ENCODE data around the gene LPAR3.

- TF ChIP-seq CTCF (IDR thresholded peaks at IDR 0.05; ENCODE audit: poor library complexity), result no peak
- no peak for TF ChIP-seq EZH2phosphoT487 (IDR thresholded peaks at IDR 0.05; ENCODE audit: low read depth, severe bottlenecking, unreplicated experiment)
Measured at GRCh38 chr1:84928979-84929378, 36.0 kb upstream of the LPAR3 start.

Measured in hepatocyte (in vitro differentiated cells).